Bronchial epithelial cell (primary cell): ENCODE measurements around the gene ABCB7. TPM values are rescaled to one million over a fixed set of nuclear protein-coding genes. Genes with fewer than 3 reads are reported as not detected.
"Not testable (repeated sequence)": the region's sequence is repeated elsewhere in the genome, so short reads cannot be mapped to it uniquely, and the experiment has no call there.

ENCODE experiments used
- DNase-seq: peaks from one replicate; pipeline ENCODE4 v3.0.0-alpha.2; 2010; ENCODE audit warnings: low read depth
- FAIRE-seq: peaks from 2 replicates; lab custom pipeline; 2011; peaks lifted over from hg19 to GRCh38; lab: Jason Lieb, UNC
- H3K27me3 ChIP-seq: 2 replicates; pipeline ENCODE4 v1.5.1; 2011; ENCODE audit warnings: low read length; ENCODE audit not compliant: control insufficient read depth, insufficient read depth
- H3K36me3 ChIP-seq: 2 replicates; pipeline ENCODE4 v1.5.1; 2011; ENCODE audit warnings: low read length; ENCODE audit not compliant: control insufficient read depth, insufficient read depth
- H3K4me3 ChIP-seq: 2 replicates; pipeline ENCODE4 v1.5.1; 2011; ENCODE audit warnings: mild to moderate bottlenecking, low read depth, low read length, control low read depth
- CTCF ChIP-seq: IDR thresholded peaks from 2 replicates; pipeline ENCODE4 v1.5.1; 2011; ENCODE audit warnings: mild to moderate bottlenecking, moderate library complexity, low read length, control low read depth, inconsistent platforms; ENCODE audit not compliant: insufficient read depth, severe bottlenecking
- total RNA-seq: library from RNA; depleted of rRNA; stranded (reverse); fragments of >200 nt; gene quantifications from 2 replicates; pipeline ENCODE4 v1.2.1, GENCODE V29; 2014

The ABCB7 gene
- total RNA-seq = 13.4 and 17.4 TPM in 2 replicates

DNA sequence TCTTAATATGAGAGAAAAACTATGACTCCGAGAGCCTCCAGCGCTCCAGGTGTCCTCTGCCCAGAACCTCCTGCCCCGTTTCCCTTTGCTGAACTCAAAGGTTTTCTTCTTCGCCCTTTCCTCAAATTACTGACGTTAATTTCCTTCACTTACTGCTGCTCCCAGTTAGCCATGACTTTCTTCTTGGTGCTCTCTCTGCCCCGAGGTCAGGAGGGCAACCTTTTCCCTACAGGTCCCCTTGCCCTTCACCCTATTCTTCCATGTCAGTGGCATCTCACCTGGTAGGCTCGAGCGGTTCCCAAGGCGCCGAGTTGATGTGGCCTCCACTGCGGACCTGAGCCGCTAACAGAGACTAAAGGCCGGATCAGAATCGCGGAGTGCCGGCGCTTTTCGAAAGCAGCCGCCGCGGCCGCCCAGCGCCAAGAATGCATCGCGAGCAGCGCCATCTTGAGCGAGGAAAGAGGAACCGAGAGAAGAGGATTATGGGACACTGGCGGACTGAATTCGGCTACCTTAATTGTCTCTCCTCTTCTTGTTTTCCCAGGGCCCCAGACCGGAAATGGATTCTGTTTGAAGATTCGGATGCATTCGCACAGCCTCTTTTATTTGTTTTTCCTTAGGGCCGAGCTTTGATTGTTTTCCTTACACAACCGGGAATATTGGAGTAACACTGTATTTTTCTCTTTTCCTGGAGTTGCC is at the start of gene ABCB7:
ABCB7 (minus strand) TSS at position 457 of the 699 bp plus-strand sequence; CDS start at position 446, 11 bp downstream.
- Histone ChIP-seq H3K4me3 (peak within 1 kb of the TSS; percentile 49), H3K27me3 (no peaks in the 10 kb centered on the region), H3K36me3 (no peaks in the 10 kb centered on the region)
- FAIRE-seq (no peak), DNase-seq (peak; percentile 55)
- TF ChIP-seq CTCF = peak; percentile 33

DNA sequence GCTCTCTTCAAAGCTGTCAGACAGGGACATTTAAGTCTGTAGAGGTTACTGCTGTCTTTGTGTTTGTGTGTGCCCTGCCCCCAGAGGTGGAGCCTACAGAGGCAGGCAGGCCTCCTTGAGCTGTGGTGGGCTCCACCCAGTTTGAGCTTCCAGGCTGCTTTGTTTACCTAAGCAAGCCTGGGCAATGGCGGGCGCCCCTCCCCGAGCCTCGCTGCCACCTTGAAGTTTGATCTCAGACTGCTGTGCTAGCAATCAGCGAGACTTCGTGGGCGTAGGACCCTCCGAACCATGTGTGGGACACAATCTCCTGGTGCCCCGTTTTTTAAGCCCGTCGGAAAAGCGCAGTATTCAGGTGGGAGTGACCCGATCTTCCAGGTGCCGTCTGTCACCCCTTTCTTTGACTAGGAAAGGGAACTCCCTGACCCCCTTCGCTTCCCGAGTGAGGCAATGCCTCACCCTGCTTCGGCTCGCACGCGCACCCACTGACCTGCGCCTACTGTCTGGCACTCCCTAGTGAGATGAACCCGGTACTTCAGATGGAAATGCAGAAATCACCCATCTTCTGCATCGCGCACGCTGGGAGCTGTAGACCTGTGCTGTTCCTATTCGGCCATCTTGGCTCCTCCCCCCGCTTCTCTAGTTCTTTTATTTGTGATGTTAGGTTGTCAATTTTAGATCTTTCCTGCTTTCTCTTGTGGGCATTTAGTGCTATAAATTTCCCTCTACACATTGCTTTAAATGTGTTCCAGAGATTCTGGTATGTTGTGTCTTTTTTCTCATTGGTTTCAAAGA is 32.5 kb upstream of the ABCB7 start:
- not testable (repeated sequence) for H3K27me3 ChIP-seq, DNase-seq, H3K4me3 ChIP-seq, FAIRE-seq, H3K36me3 ChIP-seq

DNA sequence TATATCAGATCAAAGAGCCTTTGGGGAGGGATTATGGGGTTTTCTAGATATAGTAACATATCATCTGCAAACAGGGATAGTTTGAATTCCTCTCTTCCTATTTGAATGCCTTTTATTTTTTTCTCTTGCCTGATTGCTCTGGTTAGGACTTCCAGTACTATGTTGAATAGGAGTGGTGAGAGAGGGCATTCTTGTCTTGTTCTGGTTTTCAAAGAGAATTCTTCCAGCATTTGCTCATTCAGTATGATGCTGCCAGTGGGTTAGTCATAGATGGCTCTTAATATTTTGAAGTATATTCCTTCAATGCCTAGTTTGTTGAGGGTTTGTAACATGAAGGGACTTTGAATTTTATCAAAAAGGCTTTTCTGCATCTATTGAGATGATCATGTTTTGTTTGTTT is 25.6 kb upstream of the ABCB7 start:
- Histone ChIP-seq H3K36me3 (no peaks in the 10 kb centered on the region), H3K4me3 (no peak overlapping the region), H3K27me3 (no peaks in the 10 kb centered on the region)
- DNase-seq (peak; percentile 28), FAIRE-seq (no peak)
- no peak for TF ChIP-seq CTCF

DNA sequence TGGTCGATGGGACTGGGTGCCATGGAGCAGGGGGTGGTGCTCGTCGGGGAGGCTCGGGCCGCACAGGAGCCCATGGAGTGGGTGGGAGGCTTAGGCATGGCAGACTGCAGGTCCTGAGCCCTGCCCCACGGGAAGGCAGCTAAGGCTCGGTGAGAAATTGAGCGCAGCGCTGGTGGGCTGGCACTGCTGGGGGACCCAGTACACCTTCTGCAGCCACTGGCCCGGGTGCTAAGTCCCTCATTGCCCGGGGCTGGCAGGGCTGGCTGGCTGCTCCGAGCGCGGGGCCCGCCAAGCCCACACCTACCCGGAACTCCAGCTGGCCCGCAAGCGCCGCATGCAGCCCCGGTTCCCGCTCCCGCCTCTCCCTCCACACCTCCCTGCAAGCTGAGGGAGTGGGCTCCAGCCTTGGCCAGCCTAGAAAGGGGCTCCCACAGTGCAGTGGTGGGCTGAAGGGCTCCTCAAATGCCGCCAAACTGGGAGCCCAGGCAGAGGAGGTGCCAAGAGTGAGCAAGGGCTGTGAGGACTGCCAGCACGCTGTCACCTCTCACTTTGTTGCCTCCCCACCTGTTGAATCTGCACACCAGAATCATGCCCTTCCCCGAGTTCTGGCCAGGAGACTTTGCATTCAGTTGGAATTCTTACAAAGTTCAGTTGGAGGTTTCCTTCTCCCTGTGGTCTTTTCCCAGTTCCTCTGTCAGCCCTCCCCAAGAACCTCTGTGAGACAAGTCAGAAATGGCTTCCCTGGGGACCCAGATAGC is 23.6 kb upstream of the ABCB7 start:
- FAIRE-seq, H3K27me3 ChIP-seq, H3K4me3 ChIP-seq, H3K36me3 ChIP-seq, DNase-seq: not testable (repeated sequence)

DNA sequence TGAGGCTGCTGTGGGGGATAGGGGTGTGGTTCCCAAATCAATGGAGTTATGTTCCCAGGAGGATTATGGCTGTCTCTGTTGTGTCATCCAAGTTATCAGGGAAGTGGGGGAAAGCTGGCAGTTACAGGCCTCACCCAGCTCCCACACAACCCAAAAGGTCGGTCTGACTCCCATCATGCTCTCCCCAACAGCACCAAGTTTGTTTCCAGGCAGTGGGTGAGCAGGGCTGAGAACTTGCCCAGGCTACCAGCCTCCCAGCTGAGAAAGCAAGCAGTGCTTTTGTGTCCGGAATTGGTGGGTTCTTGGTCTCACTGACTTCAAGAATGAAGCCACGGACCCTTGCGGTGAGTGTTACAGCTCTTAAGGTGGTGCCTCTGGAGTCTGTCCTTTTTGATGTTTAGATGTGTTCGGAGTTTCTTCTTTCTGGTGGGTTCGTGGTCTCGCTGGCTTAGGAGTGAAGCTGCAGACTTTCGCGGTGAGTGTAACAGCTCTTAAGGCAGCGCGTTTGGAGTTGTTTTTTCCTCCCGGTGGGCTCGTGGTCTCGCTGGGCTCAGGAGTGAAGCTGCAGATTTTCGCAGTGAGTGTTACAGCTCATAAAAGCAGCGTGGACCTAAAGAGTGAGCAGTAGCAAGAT is 16.3 kb upstream of the ABCB7 start:
- H3K27me3 ChIP-seq, H3K4me3 ChIP-seq, H3K36me3 ChIP-seq, DNase-seq, FAIRE-seq: not testable (repeated sequence)

- Histone ChIP-seq H3K27me3 (no peaks in the 10 kb centered on the region), H3K36me3 (no peaks in the 10 kb centered on the region), H3K4me3 (no peak overlapping the region)
- no peak for DNase-seq
- TF ChIP-seq CTCF = no peak
- FAIRE-seq = no peak
Observed at GRCh38 chrX:75158054-75158453, 2.0 kb upstream of the ABCB7 start.

DNA sequence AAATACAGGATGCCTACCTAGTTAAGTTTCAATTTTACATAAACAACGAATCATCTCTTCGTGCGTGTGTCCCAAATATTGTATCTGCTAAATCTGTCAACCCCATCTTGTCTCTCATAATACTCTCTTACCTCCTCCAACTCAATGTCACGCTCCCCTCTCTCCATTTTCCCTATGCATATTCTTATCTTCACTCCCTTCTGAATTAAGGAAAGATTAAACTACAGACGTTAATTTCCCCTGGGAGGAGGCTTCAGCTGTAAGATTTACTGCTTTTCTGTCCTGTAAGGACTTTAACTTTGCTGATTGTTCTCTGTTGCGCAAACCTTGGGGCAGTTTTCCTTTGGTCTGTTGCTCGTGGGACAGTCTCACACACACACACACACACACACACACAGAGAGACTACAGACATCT is 455 bp upstream of the ABCB7 start:
- H3K36me3 ChIP-seq = no peaks in the 10 kb centered on the region
- H3K4me3 ChIP-seq = peak overlapping the region; percentile 49
- FAIRE-seq (no peak), DNase-seq (no peak)
- TF ChIP-seq CTCF = no peak
- H3K27me3 ChIP-seq = no peaks in the 10 kb centered on the region
